Natural killer cell (primary cell): ENCODE data around the gene ZNF420. TPM values are rescaled to one million over a fixed set of nuclear protein-coding genes. Genes with fewer than 3 reads are reported as not detected.
"Not testable (repeated sequence)": the region's sequence is repeated elsewhere in the genome, so short reads cannot be mapped to it uniquely, and the experiment has no call there.

Source experiments
- ATAC-seq, 3 donors: fragments of 150-1000 bp in 2 of 3; fragments of 200-7000 bp in 1 of 3; cut with Tn5 transposase; 1 replicate in 1 of 3; 2 replicates in 2 of 3; pipeline ENCODE4 v1.10.0; 2021; ENCODE audit warnings: mild to moderate bottlenecking in 2 of 3, moderate library complexity in 2 of 3
- DNase-seq, 2 donors: peaks; one replicate each; pipeline versions ENCODE4 v3.0.0 to v3.0.0-alpha.2; 2013 to 2021; ENCODE audit warnings: mixed read lengths in 1 of 2
- H3K27ac ChIP-seq: one replicate; pipeline ENCODE4 v1.5.1; 2013; ENCODE audit warnings: mild to moderate bottlenecking, low read length
- H3K27me3 ChIP-seq: one replicate; pipeline ENCODE4 v1.6.1; 2013; ENCODE audit warnings: low read length; ENCODE audit not compliant: control insufficient read depth, insufficient read depth
- H3K36me3 ChIP-seq: one replicate; pipeline ENCODE4 v1.6.1; 2013; ENCODE audit warnings: low read length; ENCODE audit not compliant: control insufficient read depth, insufficient read depth
- H3K4me1 ChIP-seq: one replicate; pipeline ENCODE4 v1.6.1; 2013; ENCODE audit warnings: low read length; ENCODE audit not compliant: control insufficient read depth, insufficient read depth
- H3K4me3 ChIP-seq: one replicate; pipeline ENCODE4 v1.5.1; 2013; ENCODE audit warnings: low read length
- H3K9me3 ChIP-seq: one replicate; pipeline ENCODE4 v1.6.1; 2013; ENCODE audit warnings: low read length; ENCODE audit not compliant: control insufficient read depth, insufficient read depth
- H3K27ac Mint-ChIP-seq, 2 donors: one replicate each; pipeline ENCODE4 v1.8.0; 2022; ENCODE audit warnings: mild to moderate bottlenecking in 2 of 2, mixed read lengths in 2 of 2, moderate library complexity in 1 of 2
- H3K27me3 Mint-ChIP-seq, 2 donors: one replicate each; pipeline ENCODE4 v1.8.0; 2022; ENCODE audit warnings: low read depth in 2 of 2, mixed read lengths in 2 of 2
- H3K36me3 Mint-ChIP-seq: one replicate; pipeline ENCODE4 v1.8.0; 2022; ENCODE audit warnings: mixed read lengths
- H3K4me1 Mint-ChIP-seq, 2 donors: one replicate each; pipeline ENCODE4 v1.8.0; 2022; ENCODE audit warnings: mixed read lengths in 2 of 2
- H3K4me3 Mint-ChIP-seq: one replicate; pipeline ENCODE4 v1.8.0; 2022; ENCODE audit warnings: mild to moderate bottlenecking, moderate library complexity, mixed read lengths
- H3K9me3 Mint-ChIP-seq, 2 donors: one replicate each; pipeline ENCODE4 v1.8.0; 2022; ENCODE audit warnings: mixed read lengths in 2 of 2
- CTCF ChIP-seq: fragments of 200-600 bp; IDR thresholded peaks from one replicate; pipeline ENCODE4 v1.8.0; 2022; ENCODE audit warnings: antibody characterized with exemption
- WGBS: methylation state at CpG from one replicate; pipeline ENCODE4 v1.1.7; 2013; ENCODE audit warnings: missing lambda C conversion rate; ENCODE audit not compliant: insufficient coverage; 5-methylcytosine and 5-hydroxymethylcytosine counted together
- intact Hi-C: fragments of 100-400 bp; cut with micrococcal nuclease; formaldehyde crosslinking; loops from one replicate; pipeline ENCODE4 v1.14.2; 2022
- total RNA-seq, 4 donors: library from RNA; stranded (reverse); fragments of 120-200 nt in 1 of 4; gene quantifications; one replicate each; pipeline versions ENCODE4 v1.2.3 to v1.2.4, GENCODE V29; 2013 to 2022

ZNF420 gene
- total RNA-seq, 3 donors from 2014 or later (not counting 1 experiment from before 2014, with no cell fraction given): 6.4 to 15.6 (median 10.2) TPM

- H3K9me3 ChIP-seq: no peaks in the 10 kb centered on the region
- no peak for TF ChIP-seq CTCF
- H3K27ac ChIP-seq: no peak overlapping the region
- Mint-ChIP-seq H3K4me3 (no peak overlapping the region), H3K27ac (no peak overlapping the region), H3K4me1 (peaks cover 26 to 30% of the 10 kb centered on the region in 2 donors), H3K9me3 (no peaks in the 10 kb centered on the region), H3K36me3 (no peaks in the 10 kb centered on the region), H3K27me3 (no peaks in the 10 kb centered on the region)
- no peak for ATAC-seq
- no peaks in the 10 kb centered on the region for H3K36me3 ChIP-seq
- 100% methylated on average over 1 of the region's 2 CpGs for WGBS
- intact Hi-C loops: no loop called here
- no peak for DNase-seq
- no peak overlapping the region for H3K4me3 ChIP-seq
- H3K27me3 ChIP-seq: no peaks in the 10 kb centered on the region
- peaks cover 8% of the 10 kb centered on the region for H3K4me1 ChIP-seq
Measured at GRCh38 chr19:37074819-37075362, 3.3 kb upstream of the ZNF420 start.

- H3K4me1 ChIP-seq, H3K36me3 Mint-ChIP-seq, ATAC-seq, H3K27ac ChIP-seq, H3K36me3 ChIP-seq, H3K9me3 Mint-ChIP-seq, DNase-seq, intact Hi-C loops, H3K27me3 Mint-ChIP-seq, H3K4me3 ChIP-seq, H3K27me3 ChIP-seq, H3K9me3 ChIP-seq: not testable (repeated sequence)
- H3K4me3 Mint-ChIP-seq: peak overlapping the region; percentile 21
- WGBS: 96% methylated on average over 3 of the region's 4 CpGs
- H3K4me1 Mint-ChIP-seq: peaks cover 32 to 37% of the 10 kb centered on the region in 2 donors
- H3K27ac Mint-ChIP-seq: peak overlapping the region in 1 of 2 donors; percentile 96
Measured at GRCh38 chr19:37076524-37076923, 1.7 kb upstream of the ZNF420 start.

GRCh38 chr19:37077501-37077933, 716 bp upstream of the ZNF420 start:
- TF ChIP-seq CTCF: no peak
- 3% methylated on average over 6 of the region's 7 CpGs for WGBS
- intact Hi-C loops: no loop called here
- H3K36me3 Mint-ChIP-seq: peaks cover 8% of the 10 kb centered on the region
- peaks cover 4% of the 10 kb centered on the region for H3K9me3 ChIP-seq
- H3K4me1 Mint-ChIP-seq: peaks cover 32 to 37% of the 10 kb centered on the region in 2 donors
- DNase-seq: no peak
- no peaks in the 10 kb centered on the region for H3K27me3 Mint-ChIP-seq
- H3K4me3 ChIP-seq: peak overlapping the region; percentile 83
- H3K4me1 ChIP-seq: peaks cover 8% of the 10 kb centered on the region
- H3K4me3 Mint-ChIP-seq: peak overlapping the region; percentile 100
- peak overlapping the region; percentile 96 to 97 for H3K27ac Mint-ChIP-seq
- H3K9me3 Mint-ChIP-seq: peaks cover 2 to 5% of the 10 kb centered on the region in 2 donors
- H3K36me3 ChIP-seq: peaks cover 3% of the 10 kb centered on the region
- H3K27me3 ChIP-seq: no peaks in the 10 kb centered on the region
- ATAC-seq: no peak
- peak overlapping the region; percentile 77 for H3K27ac ChIP-seq

GRCh38 chr19:37078717-37079032, 442 bp downstream of the ZNF420 start:
- peak overlapping the region; percentile 96 to 97 for H3K27ac Mint-ChIP-seq
- intact Hi-C loops: loop anchor here (1.0 to 2.0 kb wide), 6 partner anchors 94 to 306 kb away; partner anchors contain the start of genes ZNF383, ZNF527, ZNF568 and ZNF585A
- H3K36me3 Mint-ChIP-seq: peaks cover 11% of the 10 kb centered on the region
- Histone ChIP-seq H3K4me3 (peak overlapping the region; percentile 83), H3K9me3 (peaks cover 8% of the 10 kb centered on the region), H3K4me1 (peaks cover 8% of the 10 kb centered on the region), H3K27ac (peak overlapping the region; percentile 77), H3K36me3 (peaks cover 5% of the 10 kb centered on the region), H3K27me3 (no peaks in the 10 kb centered on the region)
- H3K4me1 Mint-ChIP-seq: peaks cover 32 to 37% of the 10 kb centered on the region in 2 donors
- ATAC-seq (no peak), DNase-seq (no peak)
- no peaks in the 10 kb centered on the region for H3K27me3 Mint-ChIP-seq
- no peak for TF ChIP-seq CTCF
- WGBS: 2% methylated on average over 7 of the region's 7 CpGs
- H3K9me3 Mint-ChIP-seq: peaks cover 2 to 6% of the 10 kb centered on the region in 2 donors
- H3K4me3 Mint-ChIP-seq: peak overlapping the region; percentile 100
